Activated CD4-positive, CD25-positive, alpha-beta regulatory T cell treated with anti-CD3 and anti-CD28 coated beads, Interleukin-2, amount 50 U/mL, for 16 hours (primary cell): Measurements from ENCODE around the gene JARID2.

Experiments used
- DNase-seq: peaks from one replicate; pipeline ENCODE4 v3.0.0-alpha.2; 2020; ENCODE audit warnings: low read depth, low spot score

The JARID2 gene

GRCh38 chr6:15356179-15356578 is 110.3 kb downstream of the JARID2 start:
- DNase-seq: no peak

GRCh38 chr6:15356937-15357336 is 111.1 kb downstream of the JARID2 start:
- no peak for DNase-seq

- DNase-seq: no peak
Measured at GRCh38 chr6:15357782-15358181, 111.9 kb downstream of the JARID2 start.

GRCh38 chr6:15358579-15359327 is 112.9 kb downstream of the JARID2 start:
- no peak for DNase-seq

- DNase-seq: no peak
Measured at GRCh38 chr6:15359335-15359862, 113.5 kb downstream of the JARID2 start.

GRCh38 chr6:15360300-15360699 is 114.4 kb downstream of the JARID2 start:
- no peak for DNase-seq

- DNase-seq: no peak
Measured at GRCh38 chr6:15361197-15361596, 115.3 kb downstream of the JARID2 start.

GRCh38 chr6:15362274-15363160 is 116.6 kb downstream of the JARID2 start:
- DNase-seq: no peak

- no peak for DNase-seq
Measured at GRCh38 chr6:15363164-15363522, 117.3 kb downstream of the JARID2 start.

GRCh38 chr6:15363523-15364400 is 117.9 kb downstream of the JARID2 start:
- DNase-seq: no peak

- no peak for DNase-seq
Measured at GRCh38 chr6:15364401-15365037, 118.7 kb downstream of the JARID2 start.

- DNase-seq: no peak
Measured at GRCh38 chr6:15365273-15365687, 119.4 kb downstream of the JARID2 start.

- no peak for DNase-seq
Measured at GRCh38 chr6:15366003-15366535, 120.2 kb downstream of the JARID2 start.

- no peak for DNase-seq
Measured at GRCh38 chr6:15366879-15367278, 121.0 kb downstream of the JARID2 start.

- no peak for DNase-seq
Measured at GRCh38 chr6:15368186-15368585, 122.3 kb downstream of the JARID2 start.

- no peak for DNase-seq
Measured at GRCh38 chr6:15368873-15369272, 123.0 kb downstream of the JARID2 start.

- no peak for DNase-seq
Measured at GRCh38 chr6:15369838-15370237, 124.0 kb downstream of the JARID2 start.

- no peak for DNase-seq
Measured at GRCh38 chr6:15370733-15371671, 125.1 kb downstream of the JARID2 start.

GRCh38 chr6:15372932-15373331 is 127.1 kb downstream of the JARID2 start:
- no peak for DNase-seq

GRCh38 chr6:15374119-15374518 is 128.2 kb downstream of the JARID2 start:
- DNase-seq: no peak
